ENCODE measurements around the gene NCAPG2. TPM values are rescaled to one million over a fixed set of nuclear protein-coding genes. Genes with fewer than 3 reads are reported as not detected.

Gene NCAPG2, protein sequence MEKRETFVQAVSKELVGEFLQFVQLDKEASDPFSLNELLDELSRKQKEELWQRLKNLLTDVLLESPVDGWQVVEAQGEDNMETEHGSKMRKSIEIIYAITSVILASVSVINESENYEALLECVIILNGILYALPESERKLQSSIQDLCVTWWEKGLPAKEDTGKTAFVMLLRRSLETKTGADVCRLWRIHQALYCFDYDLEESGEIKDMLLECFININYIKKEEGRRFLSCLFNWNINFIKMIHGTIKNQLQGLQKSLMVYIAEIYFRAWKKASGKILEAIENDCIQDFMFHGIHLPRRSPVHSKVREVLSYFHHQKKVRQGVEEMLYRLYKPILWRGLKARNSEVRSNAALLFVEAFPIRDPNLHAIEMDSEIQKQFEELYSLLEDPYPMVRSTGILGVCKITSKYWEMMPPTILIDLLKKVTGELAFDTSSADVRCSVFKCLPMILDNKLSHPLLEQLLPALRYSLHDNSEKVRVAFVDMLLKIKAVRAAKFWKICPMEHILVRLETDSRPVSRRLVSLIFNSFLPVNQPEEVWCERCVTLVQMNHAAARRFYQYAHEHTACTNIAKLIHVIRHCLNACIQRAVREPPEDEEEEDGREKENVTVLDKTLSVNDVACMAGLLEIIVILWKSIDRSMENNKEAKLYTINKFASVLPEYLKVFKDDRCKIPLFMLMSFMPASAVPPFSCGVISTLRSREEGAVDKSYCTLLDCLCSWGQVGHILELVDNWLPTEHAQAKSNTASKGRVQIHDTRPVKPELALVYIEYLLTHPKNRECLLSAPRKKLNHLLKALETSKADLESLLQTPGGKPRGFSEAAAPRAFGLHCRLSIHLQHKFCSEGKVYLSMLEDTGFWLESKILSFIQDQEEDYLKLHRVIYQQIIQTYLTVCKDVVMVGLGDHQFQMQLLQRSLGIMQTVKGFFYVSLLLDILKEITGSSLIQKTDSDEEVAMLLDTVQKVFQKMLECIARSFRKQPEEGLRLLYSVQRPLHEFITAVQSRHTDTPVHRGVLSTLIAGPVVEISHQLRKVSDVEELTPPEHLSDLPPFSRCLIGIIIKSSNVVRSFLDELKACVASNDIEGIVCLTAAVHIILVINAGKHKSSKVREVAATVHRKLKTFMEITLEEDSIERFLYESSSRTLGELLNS
- total RNA-seq (2021) (99.5 and 124 TPM in 2 replicates), Bru-seq, nascent RNA (percentile 93 among the genes with signal in this experiment), BruChase-seq, experiment 1, labeled RNA remaining after a 2-hour chase (percentile 90 among the genes with signal in this experiment), BruChase-seq, experiment 2, labeled RNA remaining after a 6-hour chase (percentile 89 among the genes with signal in this experiment)
- long read RNA-seq, full-length matches to known transcripts, result 58 of 108 reads
- long read RNA-seq, partial matches to known transcripts, result 18 of 108 reads
- long read RNA-seq, other reads (novel, unspliced or antisense), result 32 of 108 reads

DNA sequence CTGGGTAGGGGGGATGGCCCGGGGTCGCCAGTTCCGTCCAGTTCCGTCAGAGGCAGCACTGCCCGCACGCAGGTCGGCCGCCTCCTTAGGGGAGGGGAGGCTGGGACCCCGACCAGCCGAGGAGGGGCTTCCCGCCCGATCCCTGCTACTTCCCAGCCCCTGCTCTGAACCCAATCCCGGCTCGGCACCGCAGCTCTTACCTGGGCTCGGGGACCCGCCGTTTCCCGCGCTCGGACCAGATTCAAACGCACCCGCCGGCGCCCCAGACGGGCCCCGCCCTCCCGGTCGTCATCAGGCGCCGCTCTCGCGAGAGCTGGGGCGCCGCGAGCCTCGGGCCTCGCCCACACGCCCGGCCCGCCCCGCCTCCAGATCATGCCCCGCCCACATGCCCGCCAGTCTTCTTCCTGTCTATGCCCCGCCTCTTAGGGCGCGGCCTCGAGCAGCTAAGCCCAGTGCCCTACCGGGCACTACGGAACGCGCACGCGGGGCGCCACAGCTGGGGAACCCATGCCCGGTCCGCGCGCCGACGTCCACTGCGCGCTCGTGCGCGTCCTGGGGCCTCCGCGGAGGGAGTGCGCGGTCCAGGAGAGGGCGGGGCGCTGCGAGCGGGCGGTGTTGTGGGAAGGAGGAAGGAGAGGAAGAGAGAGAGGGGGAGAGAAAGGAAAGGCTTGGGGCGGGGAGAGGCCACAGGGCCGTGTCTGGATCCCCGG is at the start of gene NCAPG2:
Gene NCAPG2 (minus strand): TSS at position 281 of the 710 bp plus-strand sequence. CDS start 2,905 bp downstream, outside the sequence.
- intact Hi-C loops (cut with micrococcal nuclease; ENCODE audit: unreplicated experiment), result loop anchor here (1.0 to 5.0 kb wide), 6 partner anchors 36 to 273 kb away; partner anchors contain the start of genes DYNC2I1 and ESYT2
- peaks cover 19% of the 10 kb centered on the region; the same call in 1 of the 2 replicates for H3K36me3 ChIP-seq (ENCODE audit: low read depth)

DNA sequence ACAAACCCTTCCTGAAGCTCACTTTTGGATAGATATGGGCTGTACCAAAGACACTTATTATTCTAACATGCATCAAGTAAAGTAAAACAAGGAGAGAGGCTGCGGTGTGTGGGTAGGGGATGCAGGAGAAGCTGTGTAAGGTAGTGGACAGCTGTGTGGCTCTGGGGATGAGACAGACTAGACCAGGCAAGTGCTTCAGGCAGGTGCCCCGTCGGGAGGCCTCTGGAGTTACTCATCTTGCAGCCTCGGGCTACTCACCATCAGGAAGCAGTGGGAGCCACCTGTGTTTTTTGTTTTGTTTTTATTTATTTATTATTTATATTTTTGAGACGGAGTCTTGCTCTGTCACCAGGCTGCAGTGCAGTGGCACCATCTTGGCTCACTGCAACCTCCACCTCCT is 49.3 kb upstream of the NCAPG2 start:
- Histone ChIP-seq H3K4me1 (replicated peaks; ENCODE audit: insufficient read depth) (no peaks in the 10 kb centered on the region), H3K27ac (no peak overlapping the region), H4K20me1 (ENCODE audit: insufficient read depth) (0 out of 2 replicates have a peak, but pooled peaks cover 3% of the 10 kb centered on the region), H3K4me2 (no peak overlapping the region), H3K36me3 (ENCODE audit: low read depth) (peaks cover 42% of the 10 kb centered on the region; the same call in 1 of the 2 replicates), H3F3A (ENCODE audit: insufficient read depth, low read depth) (0 out of 2 replicates have a peak, but pooled peaks cover 3% of the 10 kb centered on the region), H3K27me3 (ENCODE audit: insufficient read depth, low read depth) (no peaks in the 10 kb centered on the region), H3K9me3 (ENCODE audit: insufficient read depth, low read depth) (no peaks in the 10 kb centered on the region), H2AFZ (no peak overlapping the region), H3K9me2 (ENCODE audit: insufficient read depth) (no peaks in the 10 kb centered on the region), H3K4me3 (no peak overlapping the region), H3K79me2 (ENCODE audit: low read depth) (no peaks in the 10 kb centered on the region)
- ChIA-PET CTCF (no interaction called here), POLR2A (ENCODE audit: unreplicated experiment) (no interaction called here)
- no peak for TF ChIP-seq EZH2 (IDR thresholded peaks at IDR 0.05; ENCODE audit: low read depth)
- TF ChIP-seq, protein P1, sequence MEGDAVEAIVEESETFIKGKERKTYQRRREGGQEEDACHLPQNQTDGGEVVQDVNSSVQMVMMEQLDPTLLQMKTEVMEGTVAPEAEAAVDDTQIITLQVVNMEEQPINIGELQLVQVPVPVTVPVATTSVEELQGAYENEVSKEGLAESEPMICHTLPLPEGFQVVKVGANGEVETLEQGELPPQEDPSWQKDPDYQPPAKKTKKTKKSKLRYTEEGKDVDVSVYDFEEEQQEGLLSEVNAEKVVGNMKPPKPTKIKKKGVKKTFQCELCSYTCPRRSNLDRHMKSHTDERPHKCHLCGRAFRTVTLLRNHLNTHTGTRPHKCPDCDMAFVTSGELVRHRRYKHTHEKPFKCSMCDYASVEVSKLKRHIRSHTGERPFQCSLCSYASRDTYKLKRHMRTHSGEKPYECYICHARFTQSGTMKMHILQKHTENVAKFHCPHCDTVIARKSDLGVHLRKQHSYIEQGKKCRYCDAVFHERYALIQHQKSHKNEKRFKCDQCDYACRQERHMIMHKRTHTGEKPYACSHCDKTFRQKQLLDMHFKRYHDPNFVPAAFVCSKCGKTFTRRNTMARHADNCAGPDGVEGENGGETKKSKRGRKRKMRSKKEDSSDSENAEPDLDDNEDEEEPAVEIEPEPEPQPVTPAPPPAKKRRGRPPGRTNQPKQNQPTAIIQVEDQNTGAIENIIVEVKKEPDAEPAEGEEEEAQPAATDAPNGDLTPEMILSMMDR (conservative IDR thresholded peaks at IDR 0.05), result no peak
- DNase-seq, result no peak
- no TSS peak for BruUV-seq (replicated peaks)
- intact Hi-C loops (cut with micrococcal nuclease; ENCODE audit: unreplicated experiment), result no loop called here

More for the DNA sequence above, at the start of gene NCAPG2:
- H4K20me1 ChIP-seq (ENCODE audit: insufficient read depth), result no peaks in the 10 kb centered on the region
- H3K27me3 ChIP-seq (ENCODE audit: insufficient read depth, low read depth), result no peaks in the 10 kb centered on the region
- no peaks in the 10 kb centered on the region for H3K9me2 ChIP-seq (ENCODE audit: insufficient read depth)
- DNase-seq, result peak; percentile 97 to 99
- POLR2A ChIA-PET (ENCODE audit: unreplicated experiment), result interaction anchor here (0.5 to 0.9 kb wide), 10 partner anchors 11 to 384 kb away, joined by 3 to 13 read pairs (median 5); no protein-coding TSS in a partner anchor
- peaks cover 55% of the 10 kb centered on the region for H3K79me2 ChIP-seq (ENCODE audit: low read depth)
- H3F3A ChIP-seq (ENCODE audit: insufficient read depth, low read depth), result peaks cover 9% of the 10 kb centered on the region; the same call in 1 of the 2 replicates
- peak within 1 kb of the TSS; percentile 50 for H3K27ac ChIP-seq
- no peaks in the 10 kb centered on the region for H3K9me3 ChIP-seq (ENCODE audit: insufficient read depth, low read depth)
- CTCF ChIA-PET, result interaction anchor here (1.2 kb wide), 1 partner anchor 273 kb away, joined by 5 read pairs; no protein-coding TSS in a partner anchor
- H2AFZ ChIP-seq, result peak within 1 kb of the TSS; percentile 92
- H3K4me1 ChIP-seq (replicated peaks; ENCODE audit: insufficient read depth), result peaks cover 31% of the 10 kb centered on the region
- H3K4me2 ChIP-seq, result peak within 1 kb of the TSS; percentile 78
- TF ChIP-seq EZH2 (IDR thresholded peaks at IDR 0.05; ENCODE audit: low read depth), result no peak
- peak within 1 kb of the TSS; percentile 70 for H3K4me3 ChIP-seq
- BruUV-seq (replicated peaks), result no TSS peak

DNA sequence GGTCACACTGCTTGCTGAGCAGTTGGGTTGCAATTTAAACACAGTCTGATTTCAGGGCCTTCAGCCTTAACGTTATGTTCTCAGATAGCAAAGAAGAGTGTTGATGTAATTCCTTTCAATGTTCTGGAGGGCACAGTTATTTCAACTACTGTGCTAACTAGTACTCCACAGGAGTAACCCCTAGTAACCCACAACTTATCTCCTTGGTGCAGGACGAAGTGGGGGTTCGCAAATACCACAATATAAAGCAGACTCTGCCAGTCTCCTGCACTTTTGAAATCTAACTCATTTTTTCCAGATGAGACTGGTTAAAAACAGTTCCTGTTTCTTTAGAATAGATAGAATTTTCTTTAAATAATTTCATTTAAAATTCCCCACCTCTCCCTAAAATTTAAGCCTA is 47.1 kb upstream of the NCAPG2 start:
- H3K79me2 ChIP-seq (ENCODE audit: low read depth), result no peaks in the 10 kb centered on the region
- no peaks in the 10 kb centered on the region for H3K9me3 ChIP-seq (ENCODE audit: insufficient read depth, low read depth)
- no peak overlapping the region for H3K4me3 ChIP-seq
- H3K9me2 ChIP-seq (ENCODE audit: insufficient read depth), result no peaks in the 10 kb centered on the region
- ChIA-PET POLR2A (ENCODE audit: unreplicated experiment) (no interaction called here), CTCF (no interaction called here)
- H4K20me1 ChIP-seq (ENCODE audit: insufficient read depth), result no peaks in the 10 kb centered on the region
- TF ChIP-seq EZH2 (IDR thresholded peaks at IDR 0.05; ENCODE audit: low read depth), result no peak
- TF ChIP-seq, protein P1 (conservative IDR thresholded peaks at IDR 0.05), result no peak
- H3K36me3 ChIP-seq (ENCODE audit: low read depth), result peaks cover 41% of the 10 kb centered on the region
- no peak for DNase-seq
- intact Hi-C loops (cut with micrococcal nuclease; ENCODE audit: unreplicated experiment), result no loop called here
- H3K4me2 ChIP-seq, result no peak overlapping the region
- no peaks in the 10 kb centered on the region for H3F3A ChIP-seq (ENCODE audit: insufficient read depth, low read depth)
- H2AFZ ChIP-seq, result no peak overlapping the region
- H3K4me1 ChIP-seq (replicated peaks; ENCODE audit: insufficient read depth), result no peaks in the 10 kb centered on the region
- H3K27ac ChIP-seq, result no peak overlapping the region
- H3K27me3 ChIP-seq (ENCODE audit: insufficient read depth, low read depth), result no peaks in the 10 kb centered on the region
- no TSS peak for BruUV-seq (replicated peaks)
